Retinal pigment epithelial cell (primary cell): Measurements from ENCODE around the gene PRRT2.
A peak's percentile ranks its signal among the peaks of the same experiment; 100 is the strongest.

Source experiments
- DNase-seq: peaks from one replicate; pipeline ENCODE4 v3.0.0-alpha.2; 2010; ENCODE audit warnings: low read depth
- H3K4me3 ChIP-seq: 2 replicates; pipeline ENCODE4 v1.5.1; 2011; ENCODE audit warnings: mild to moderate bottlenecking, low read length, control low read depth, moderate library complexity
- CTCF ChIP-seq: conservative IDR thresholded peaks from 2 replicates; pipeline ENCODE4 v1.5.1; 2011; ENCODE audit warnings: low read depth, low read length, control low read depth, inconsistent platforms

PRRT2 gene

GRCh38 chr16:29809031-29809747, 2.8 kb upstream of the PRRT2 start:
- no peak for TF ChIP-seq CTCF
- DNase-seq: no peak
- H3K4me3 ChIP-seq: peak overlapping the region; percentile 64

- H3K4me3 ChIP-seq: peak overlapping the region; percentile 25
- no peak for DNase-seq
- TF ChIP-seq CTCF: no peak
Observed at GRCh38 chr16:29809850-29810698, 1.9 kb upstream of the PRRT2 start.

GRCh38 chr16:29810699-29811169, 1.3 kb upstream of the PRRT2 start:
- no peak overlapping the region for H3K4me3 ChIP-seq
- no peak for TF ChIP-seq CTCF
- no peak for DNase-seq

- DNase-seq: peak; percentile 87
- H3K4me3 ChIP-seq: peak overlapping the region; percentile 56
- no peak for TF ChIP-seq CTCF
Observed at GRCh38 chr16:29811170-29811895, 660 bp upstream of the PRRT2 start.

GRCh38 chr16:29812754-29813643, 1.0 kb downstream of the PRRT2 start:
- H3K4me3 ChIP-seq: peak overlapping the region; percentile 56
- TF ChIP-seq CTCF: no peak
- DNase-seq: no peak
